CD14-positive monocyte (primary cell): Measurements from ENCODE around the gene ALLC. TPM values are rescaled to one million over a fixed set of nuclear protein-coding genes. Genes with fewer than 3 reads are reported as not detected.

Experiments
- DNase-seq, 3 donors: peaks; one replicate each; pipeline ENCODE4 v3.0.0-alpha.2; 2011 to 2022
- H2AFZ ChIP-seq: 2 replicates; pipeline ENCODE4 v1.6.0; 2012; ENCODE audit warnings: mild to moderate bottlenecking, low read depth, low read length, inconsistent platforms; ENCODE audit not compliant: insufficient read depth, poor library complexity, severe bottlenecking
- H3K27ac ChIP-seq, 2 donors: 1 replicate in 1 of 2; 2 replicates in 1 of 2; pipeline ENCODE4 v1.5.1; 2012 to 2013; ENCODE audit warnings: low read length in 2 of 2, control low read depth in 1 of 2, inconsistent platforms in 1 of 2, low read depth in 1 of 2, mild to moderate bottlenecking in 1 of 2
- H3K27me3 ChIP-seq, 2 donors: one replicate each; pipeline versions ENCODE4 v1.6.0 to v1.6.1; 2011 to 2013; ENCODE audit warnings: low read length in 2 of 2; ENCODE audit not compliant: control insufficient read depth in 2 of 2, insufficient read depth in 2 of 2
- H3K36me3 ChIP-seq, 2 donors: replicated peaks in 1 of 2; 1 replicate in 1 of 2; 2 replicates in 1 of 2; pipeline versions ENCODE4 v1.5.1 to v1.6.1; 2012 to 2013; ENCODE audit warnings: low read length in 2 of 2, control low read depth in 1 of 2, inconsistent platforms in 1 of 2, mild to moderate bottlenecking in 1 of 2; ENCODE audit not compliant: insufficient read depth in 2 of 2, control insufficient read depth in 1 of 2
- H3K4me1 ChIP-seq, 2 donors: 1 replicate in 1 of 2; 2 replicates in 1 of 2; pipeline versions ENCODE4 v1.5.1 to v1.6.1; 2012 to 2013; ENCODE audit warnings: low read length in 2 of 2, control low read depth in 1 of 2, inconsistent platforms in 1 of 2, mild to moderate bottlenecking in 1 of 2, moderate library complexity in 1 of 2; ENCODE audit not compliant: insufficient read depth in 2 of 2, control insufficient read depth in 1 of 2
- H3K4me2 ChIP-seq: replicated peaks from 2 replicates; pipeline ENCODE3; 2012; ENCODE audit warnings: low read length, moderate library complexity, mild to moderate bottlenecking; ENCODE audit not compliant: poor library complexity, severe bottlenecking; ENCODE audit errors: extremely low read depth
- H3K4me3 ChIP-seq, 3 experiments: fragments of 200-600 bp in 1 of 3; sonication (generic) in 1 of 3; replicated peaks in 1 of 3; 1 replicate in 2 of 3; 2 replicates in 1 of 3; pipeline ENCODE4 v1.5.1; 2011 to 2013; ENCODE audit warnings: low read length in 3 of 3, mild to moderate bottlenecking in 3 of 3, control low read depth in 2 of 3, low read depth in 2 of 3, inconsistent platforms in 1 of 3, moderate library complexity in 1 of 3
- H3K79me2 ChIP-seq: 2 replicates; pipeline ENCODE4 v1.6.0; 2012; ENCODE audit warnings: mild to moderate bottlenecking, control low read depth, inconsistent platforms, low read length, moderate library complexity; ENCODE audit not compliant: insufficient read depth
- H3K9ac ChIP-seq: 2 replicates; pipeline ENCODE4 v1.6.0; 2017; ENCODE audit warnings: low read length, mild to moderate bottlenecking; ENCODE audit not compliant: insufficient read depth, poor library complexity, severe bottlenecking
- H3K9me3 ChIP-seq, 2 donors: replicated peaks in 1 of 2; 1 replicate in 1 of 2; 2 replicates in 1 of 2; pipeline versions ENCODE4 v1.5.1 to v1.6.1; 2012 to 2013; ENCODE audit warnings: low read length in 2 of 2, control low read depth in 1 of 2; ENCODE audit not compliant: control insufficient read depth in 1 of 2, insufficient read depth in 1 of 2
- H4K20me1 ChIP-seq: 2 replicates; pipeline ENCODE4 v1.6.0; 2012; ENCODE audit warnings: mild to moderate bottlenecking, low read length, control low read depth, moderate library complexity; ENCODE audit not compliant: insufficient read depth
- H3K27ac Mint-ChIP-seq, 7 donors: one replicate each; pipeline ENCODE4 v1.8.0; 2020; ENCODE audit warnings: mild to moderate bottlenecking in 7 of 7, mixed read lengths in 7 of 7, moderate library complexity in 6 of 7, inconsistent platforms in 2 of 7
- H3K27me3 Mint-ChIP-seq, 3 donors: one replicate each; pipeline ENCODE4 v1.8.0; 2021 to 2022; ENCODE audit warnings: low read depth in 3 of 3, mild to moderate bottlenecking in 3 of 3, mixed read lengths in 3 of 3, moderate library complexity in 3 of 3, inconsistent platforms in 1 of 3
- H3K36me3 Mint-ChIP-seq, 2 donors: one replicate each; pipeline ENCODE4 v1.8.0; 2020; ENCODE audit warnings: mixed read lengths in 2 of 2, inconsistent platforms in 1 of 2, mild to moderate bottlenecking in 1 of 2
- H3K4me1 Mint-ChIP-seq: one replicate; pipeline ENCODE4 v1.8.0; 2020; ENCODE audit warnings: mild to moderate bottlenecking, mixed read lengths
- H3K4me3 Mint-ChIP-seq, 2 donors: one replicate each; pipeline ENCODE4 v1.8.0; 2020; ENCODE audit warnings: mild to moderate bottlenecking in 2 of 2, mixed read lengths in 2 of 2, moderate library complexity in 1 of 2
- H3K9me3 Mint-ChIP-seq, 7 donors: one replicate each; pipeline ENCODE4 v1.8.0; 2020 to 2022; ENCODE audit warnings: mixed read lengths in 7 of 7, mild to moderate bottlenecking in 6 of 7, moderate library complexity in 6 of 7, inconsistent platforms in 2 of 7
- WGBS: methylation state at CpG from one replicate; pipeline ENCODE4 v1.1.5; 2013; ENCODE audit warnings: missing lambda C conversion rate; ENCODE audit not compliant: insufficient coverage; 5-methylcytosine and 5-hydroxymethylcytosine counted together
- intact Hi-C, 2 donors: fragments of 100-400 bp; cut with micrococcal nuclease; formaldehyde crosslinking; loops; one replicate each; pipeline versions ENCODE4 v1.15.0 to v1.15.1; 2023
- polyA plus RNA-seq, 3 donors: library from polyadenylated mRNA; depleted of rRNA in 1 of 3; unstranded in 2 of 3; stranded (reverse) in 1 of 3; fragments of 300-500 nt in 2 of 3; fragments of >200 nt in 1 of 3; fragmentation: Illumina TruSeq in 2 of 3; gene quantifications; 1 replicate in 2 of 3; 2 replicates in 1 of 3; pipeline ENCODE4 v1.2.3, GENCODE V29; 2012 to 2021
- TF ChIP-seq, protein P1 (sequence below): fragments of 200-600 bp; IDR thresholded peaks from one replicate; pipeline ENCODE4 v1.8.0; 2022; ENCODE audit warnings: antibody characterized with exemption, mild to moderate bottlenecking

ALLC gene
- polyA plus RNA-seq, 3 donors = not detected

GRCh38 chr2:3641181-3641580 is 16.8 kb upstream of the ALLC start:
- Histone ChIP-seq H3K36me3 (no peaks in the 10 kb centered on the region), H3K79me2 (no peaks in the 10 kb centered on the region), H3K27me3 (no peaks in the 10 kb centered on the region), H3K27ac (no peak overlapping the region), H4K20me1 (no peaks in the 10 kb centered on the region), H3K9me3 (no peaks in the 10 kb centered on the region), H3K4me2 (no peak overlapping the region), H3K4me3 (no peak overlapping the region), H3K4me1 (no peaks in the 10 kb centered on the region), H3K9ac (no peak overlapping the region), H2AFZ (no peak overlapping the region)
- no peak for DNase-seq
- Mint-ChIP-seq H3K27me3 (peaks cover 0 to 12% (median 4%) of the 10 kb centered on the region in 3 donors), H3K4me3 (no peak overlapping the region), H3K4me1 (no peaks in the 10 kb centered on the region), H3K9me3 (no peaks in the 10 kb centered on the region), H3K27ac (no peak overlapping the region), H3K36me3 (no peaks in the 10 kb centered on the region)
- intact Hi-C loops = no loop called here
- WGBS = 92% methylated on average over 7 of the region's 13 CpGs
- TF ChIP-seq, protein P1, sequence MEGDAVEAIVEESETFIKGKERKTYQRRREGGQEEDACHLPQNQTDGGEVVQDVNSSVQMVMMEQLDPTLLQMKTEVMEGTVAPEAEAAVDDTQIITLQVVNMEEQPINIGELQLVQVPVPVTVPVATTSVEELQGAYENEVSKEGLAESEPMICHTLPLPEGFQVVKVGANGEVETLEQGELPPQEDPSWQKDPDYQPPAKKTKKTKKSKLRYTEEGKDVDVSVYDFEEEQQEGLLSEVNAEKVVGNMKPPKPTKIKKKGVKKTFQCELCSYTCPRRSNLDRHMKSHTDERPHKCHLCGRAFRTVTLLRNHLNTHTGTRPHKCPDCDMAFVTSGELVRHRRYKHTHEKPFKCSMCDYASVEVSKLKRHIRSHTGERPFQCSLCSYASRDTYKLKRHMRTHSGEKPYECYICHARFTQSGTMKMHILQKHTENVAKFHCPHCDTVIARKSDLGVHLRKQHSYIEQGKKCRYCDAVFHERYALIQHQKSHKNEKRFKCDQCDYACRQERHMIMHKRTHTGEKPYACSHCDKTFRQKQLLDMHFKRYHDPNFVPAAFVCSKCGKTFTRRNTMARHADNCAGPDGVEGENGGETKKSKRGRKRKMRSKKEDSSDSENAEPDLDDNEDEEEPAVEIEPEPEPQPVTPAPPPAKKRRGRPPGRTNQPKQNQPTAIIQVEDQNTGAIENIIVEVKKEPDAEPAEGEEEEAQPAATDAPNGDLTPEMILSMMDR = no peak

DNA sequence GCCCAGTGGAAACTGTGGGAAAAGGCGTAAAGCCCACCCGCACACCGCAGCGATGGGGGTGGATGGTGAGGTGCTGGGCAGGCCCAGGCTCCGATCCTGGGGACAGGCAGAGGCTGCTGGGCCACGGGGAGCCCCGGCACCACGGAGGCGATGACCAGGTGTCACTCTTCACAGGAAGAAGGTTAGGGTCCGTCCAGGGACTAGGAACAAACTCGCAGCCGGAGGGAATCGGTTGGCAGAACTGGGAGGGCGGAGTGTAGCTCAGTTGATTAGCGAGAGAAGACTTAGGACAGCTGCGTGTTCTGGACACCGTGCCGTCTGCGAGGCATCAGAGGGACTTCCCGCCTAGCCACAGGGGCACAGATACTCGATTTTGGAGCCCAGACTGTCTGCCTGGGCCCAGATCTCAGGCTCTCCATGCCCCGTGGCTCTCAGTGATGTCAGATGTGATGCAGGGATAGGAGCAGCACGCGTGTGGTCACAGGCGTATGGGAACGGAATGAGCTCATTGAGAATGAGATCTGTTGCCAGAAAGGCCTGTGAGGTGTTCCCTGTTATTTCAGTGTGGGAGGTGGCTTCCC is 16.1 kb upstream of the ALLC start:
- 92% methylated on average over 24 of the region's 26 CpGs for WGBS
- Histone ChIP-seq H3K4me2 (no peak overlapping the region), H3K27me3 (no peaks in the 10 kb centered on the region), H3K79me2 (no peaks in the 10 kb centered on the region), H3K36me3 (no peaks in the 10 kb centered on the region), H2AFZ (no peak overlapping the region), H3K9ac (no peak overlapping the region), H3K4me1 (no peaks in the 10 kb centered on the region), H4K20me1 (no peaks in the 10 kb centered on the region), H3K4me3 (no peak overlapping the region), H3K27ac (no peak overlapping the region), H3K9me3 (no peaks in the 10 kb centered on the region)
- no peaks in the 10 kb centered on the region for H3K36me3 Mint-ChIP-seq
- intact Hi-C loops = no loop called here
- no peak overlapping the region for H3K4me3 Mint-ChIP-seq
- peaks cover 0 to 12% (median 4%) of the 10 kb centered on the region in 3 donors for H3K27me3 Mint-ChIP-seq
- no peak for DNase-seq
- H3K27ac Mint-ChIP-seq = no peak overlapping the region
- TF ChIP-seq, protein P1 = no peak
- H3K9me3 Mint-ChIP-seq = no peaks in the 10 kb centered on the region
- H3K4me1 Mint-ChIP-seq = no peaks in the 10 kb centered on the region
